ENCODE results near the gene CLEC7A.
A peak's percentile ranks its signal among the peaks of the same experiment; 100 is the strongest.

The CLEC7A gene

DNA sequence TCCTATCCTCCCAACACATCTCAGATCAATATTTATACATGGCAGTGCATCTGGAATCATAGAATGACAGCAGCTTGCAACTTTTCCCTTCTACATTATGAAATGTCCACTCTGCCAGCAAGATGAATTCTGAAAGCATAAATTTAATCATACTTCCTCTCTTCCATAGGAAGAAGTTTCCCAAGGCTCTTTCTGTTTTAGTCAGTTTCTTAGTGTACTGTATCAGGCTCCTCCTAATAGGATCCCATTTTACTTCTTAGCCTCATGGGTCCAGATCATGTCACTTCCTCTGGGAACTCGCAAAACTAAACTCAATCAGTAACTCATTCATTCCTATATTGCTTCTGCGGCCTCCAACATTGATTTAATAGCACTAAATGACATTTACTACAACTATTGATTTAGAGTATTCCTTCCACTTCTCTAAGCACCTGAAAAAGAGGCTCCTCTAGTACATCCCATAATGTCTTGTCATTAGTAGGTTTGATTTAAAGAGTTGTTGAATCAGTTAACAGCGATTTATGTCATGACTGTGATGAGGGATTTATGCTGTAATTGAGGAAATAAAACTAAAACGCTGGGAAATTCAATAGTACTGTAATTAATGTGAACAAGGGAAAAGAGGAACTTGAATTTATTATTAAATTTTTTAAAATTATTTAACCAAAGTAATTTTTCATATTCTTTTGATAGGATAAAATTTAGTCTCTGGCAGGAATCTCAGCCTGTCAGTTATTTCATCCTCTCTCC, 35.2 kb downstream of the CLEC7A start:
- DNase-seq (ENCODE audit: low read depth, low spot score): no peak

DNA sequence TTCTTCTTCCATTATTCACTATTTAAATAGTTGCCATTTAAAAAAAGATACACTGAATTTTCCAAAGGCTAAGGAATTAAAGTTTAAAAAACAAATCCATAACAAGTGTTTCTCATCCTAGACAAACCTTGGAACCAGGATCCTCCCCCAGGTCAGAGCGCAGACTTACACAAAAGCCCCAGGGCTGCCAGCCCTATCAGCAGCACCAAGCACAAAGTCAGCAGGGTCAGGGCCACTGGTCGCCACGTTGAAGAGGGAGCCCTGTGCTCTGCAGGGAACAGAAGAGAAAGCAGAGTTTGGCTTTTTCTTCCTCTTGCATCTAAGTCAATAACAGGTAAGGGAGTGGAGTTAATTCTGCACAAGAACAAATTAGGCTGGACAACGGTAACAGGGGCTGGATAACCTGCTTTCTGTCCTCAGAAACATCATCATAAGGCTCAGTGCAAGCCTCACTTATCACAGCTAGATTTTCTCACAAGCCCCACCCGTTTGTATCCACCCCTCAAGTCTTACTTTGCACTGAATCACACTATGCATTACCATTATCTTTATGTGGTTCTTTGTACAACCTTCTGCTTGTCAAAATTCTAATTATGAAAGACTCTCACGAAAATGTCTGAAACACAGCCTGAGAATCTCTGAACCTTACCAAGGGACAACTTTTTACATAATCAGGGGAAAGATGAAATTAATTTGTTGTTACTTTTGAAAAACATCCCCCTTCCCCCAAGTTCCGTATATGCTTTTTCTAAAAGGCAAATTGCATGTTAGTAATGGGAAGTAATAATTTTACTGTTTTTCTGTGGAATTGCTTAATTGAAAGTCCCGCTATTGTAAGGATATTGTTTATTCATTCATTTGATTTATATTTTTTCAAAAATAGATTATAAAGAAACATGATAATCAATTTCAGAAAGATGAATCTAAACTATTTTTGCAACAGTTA, 40.8 kb downstream of the CLEC7A start:
- DNase-seq (ENCODE audit: low read depth, low spot score): no peak

DNA sequence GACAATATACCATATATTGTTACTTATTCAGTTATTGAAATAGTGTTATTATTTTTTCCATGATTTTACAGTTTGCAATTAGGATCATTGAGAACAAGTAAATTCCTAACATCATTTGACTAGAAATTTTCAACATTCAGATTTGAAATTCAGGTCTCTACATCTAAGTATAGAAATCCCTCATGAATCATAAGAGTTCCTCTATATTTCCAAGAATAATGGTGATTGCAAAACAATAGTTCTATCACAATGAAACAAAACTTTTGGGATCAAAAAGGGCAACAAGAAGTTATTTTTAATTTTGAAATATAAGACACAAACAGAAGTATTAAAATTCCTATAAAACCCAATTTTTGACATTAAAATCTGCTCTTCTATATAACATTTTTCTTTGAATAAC, 42.0 kb downstream of the CLEC7A start:
- no peak for DNase-seq (ENCODE audit: low read depth, low spot score)

DNA sequence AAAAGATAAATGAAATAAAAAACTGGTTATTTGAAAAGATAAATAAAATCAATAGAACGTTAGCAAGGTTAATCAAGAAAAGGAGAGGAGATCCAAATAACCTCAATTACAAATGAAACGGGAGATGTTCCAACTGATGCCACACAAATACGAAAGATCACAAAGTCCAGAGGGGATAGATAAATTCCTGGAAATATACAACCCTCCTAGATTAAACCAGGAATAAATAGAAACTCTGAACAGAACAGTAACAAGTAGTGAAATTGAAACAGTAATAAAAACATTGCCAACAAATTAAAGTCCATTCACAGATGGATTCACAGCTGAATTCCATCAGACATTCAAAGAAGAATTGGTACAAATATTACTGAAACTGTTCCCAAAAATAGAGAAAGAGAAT, 43.6 kb downstream of the CLEC7A start:
- DNase-seq (ENCODE audit: low read depth, low spot score): no peak

DNA sequence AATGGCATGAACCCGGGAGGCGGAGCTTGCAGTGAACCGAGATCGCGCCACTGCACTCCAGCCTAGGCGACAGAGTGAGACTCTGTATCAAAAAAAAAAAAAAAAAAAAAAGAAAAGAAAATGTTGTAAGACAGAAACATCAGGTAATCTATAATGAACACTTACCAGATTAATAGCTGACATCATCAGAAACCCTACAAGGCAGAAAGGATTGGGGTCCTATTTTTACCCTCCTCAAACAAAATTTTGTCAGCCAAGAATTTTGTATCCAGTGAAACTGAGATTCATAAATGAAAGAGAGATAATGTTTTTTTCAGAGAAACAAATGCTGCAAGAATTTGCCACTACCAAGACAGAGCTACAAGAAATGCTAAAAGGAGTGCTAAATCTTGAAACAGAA, 45.3 kb downstream of the CLEC7A start:
- no peak for DNase-seq (ENCODE audit: low read depth, low spot score)

DNA sequence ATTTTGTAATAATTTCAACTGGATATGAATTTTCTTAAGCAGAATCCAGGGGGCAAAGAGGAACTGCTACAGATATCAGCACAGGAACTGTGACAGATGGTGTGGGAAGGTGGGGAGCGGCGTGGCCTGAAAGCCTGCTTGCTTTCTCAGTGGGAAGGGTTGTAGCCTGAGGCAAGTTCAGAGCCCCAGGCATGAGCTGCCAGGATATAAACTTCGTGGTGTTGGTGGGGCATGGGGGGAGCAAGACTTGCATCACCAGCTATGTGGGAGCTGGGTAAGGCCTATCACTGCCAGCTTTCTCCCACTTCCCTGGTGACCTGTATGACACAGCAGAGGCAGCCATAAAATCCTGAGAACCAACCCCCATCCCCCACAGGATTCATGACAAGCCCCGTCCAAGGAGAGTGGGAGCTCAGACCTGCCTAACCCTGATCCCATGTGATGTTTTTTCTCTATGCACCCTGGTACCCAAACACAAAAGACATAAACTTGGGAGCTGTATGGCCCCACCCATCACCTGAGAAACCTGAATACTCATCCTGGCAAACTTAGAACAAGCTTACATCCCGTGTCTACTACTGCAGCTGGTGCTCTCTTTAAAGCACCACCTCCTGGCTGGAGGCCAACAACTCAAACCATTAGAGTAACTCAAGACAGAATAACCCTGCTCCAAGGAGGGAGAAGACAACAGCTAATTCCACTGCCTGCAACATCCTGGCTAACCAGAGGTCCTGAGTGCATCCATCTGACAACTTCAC, 47.7 kb downstream of the CLEC7A start:
- no peak for DNase-seq (ENCODE audit: low read depth, low spot score)

DNA sequence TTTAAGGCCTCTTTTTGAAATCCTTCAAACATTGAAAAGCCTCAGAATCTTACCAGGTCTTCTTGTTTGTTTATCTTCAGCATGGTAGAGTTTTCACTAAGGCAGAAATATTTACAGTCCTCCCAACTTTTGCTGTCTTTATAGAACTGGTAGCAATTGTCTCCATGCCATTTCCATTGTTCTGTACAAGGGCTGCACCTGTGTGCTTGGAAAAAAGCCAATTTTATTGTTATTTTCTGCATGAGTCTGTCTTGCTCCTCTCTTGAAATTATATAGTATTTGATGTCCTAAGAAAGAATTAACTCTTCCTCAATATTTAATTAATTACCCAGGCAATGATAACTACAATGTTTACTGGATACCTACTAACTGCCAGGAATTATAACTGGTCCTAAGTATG, 54.5 kb downstream of the CLEC7A start:
- DNase-seq (ENCODE audit: low read depth, low spot score): no peak

DNA sequence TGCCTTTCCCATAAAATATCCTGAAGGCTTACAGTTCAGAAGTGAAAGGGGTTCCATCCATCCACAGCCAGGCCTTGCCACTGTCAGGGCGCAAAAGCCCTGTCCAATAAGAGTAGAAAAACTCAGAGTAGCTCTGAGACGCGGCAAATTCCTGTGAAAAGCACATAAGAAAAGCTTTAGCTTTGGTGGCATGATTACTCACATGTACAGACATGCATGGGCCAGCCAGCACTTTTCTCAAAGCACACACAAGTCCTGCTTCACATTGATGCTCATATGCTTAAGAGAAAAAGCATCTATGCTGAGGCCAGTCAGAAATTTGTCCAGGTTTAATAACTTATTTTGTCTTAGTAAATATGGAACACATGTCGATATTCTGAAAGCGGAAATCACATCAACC, 56.7 kb downstream of the CLEC7A start:
- DNase-seq (ENCODE audit: low read depth, low spot score): no peak

DNA sequence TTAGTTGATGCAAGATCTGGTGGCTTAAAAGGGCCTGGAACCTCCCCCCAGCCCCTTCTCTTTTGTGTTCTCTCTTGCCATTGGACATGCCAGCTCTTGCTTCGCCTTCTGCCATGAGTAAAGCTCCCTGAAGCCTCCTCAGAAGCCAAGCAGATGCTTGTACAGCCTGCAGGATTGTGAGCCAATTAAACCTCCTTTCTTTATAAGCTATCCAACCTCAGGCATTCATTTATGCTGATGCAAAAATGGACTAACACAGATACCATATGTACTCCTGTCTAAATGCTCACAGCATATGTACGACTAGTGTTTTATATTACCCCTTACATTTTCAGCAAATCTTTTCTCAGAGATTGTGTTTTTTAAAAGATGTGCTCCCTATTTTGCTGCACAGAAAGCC, 57.9 kb downstream of the CLEC7A start:
- no peak for DNase-seq (ENCODE audit: low read depth, low spot score)

DNA sequence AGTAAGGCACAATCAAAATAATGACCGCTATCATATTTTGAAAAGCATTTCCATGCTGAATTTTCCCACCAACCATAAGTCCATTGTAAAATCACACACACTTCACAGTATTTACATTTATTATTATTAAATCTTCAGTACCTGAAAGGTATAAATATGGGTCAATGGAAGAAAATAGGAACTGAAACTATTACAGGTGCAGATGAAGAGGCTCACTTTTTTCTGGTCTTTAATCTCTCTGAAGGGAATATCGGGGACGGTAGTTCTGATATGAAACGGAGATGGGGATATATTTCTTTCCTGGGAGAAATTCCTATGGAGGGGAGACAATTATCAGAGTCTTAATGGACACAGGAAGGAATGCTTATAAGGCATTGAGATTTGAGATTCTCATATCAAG, 59.6 kb downstream of the CLEC7A start:
- no peak for DNase-seq (ENCODE audit: low read depth, low spot score)

DNA sequence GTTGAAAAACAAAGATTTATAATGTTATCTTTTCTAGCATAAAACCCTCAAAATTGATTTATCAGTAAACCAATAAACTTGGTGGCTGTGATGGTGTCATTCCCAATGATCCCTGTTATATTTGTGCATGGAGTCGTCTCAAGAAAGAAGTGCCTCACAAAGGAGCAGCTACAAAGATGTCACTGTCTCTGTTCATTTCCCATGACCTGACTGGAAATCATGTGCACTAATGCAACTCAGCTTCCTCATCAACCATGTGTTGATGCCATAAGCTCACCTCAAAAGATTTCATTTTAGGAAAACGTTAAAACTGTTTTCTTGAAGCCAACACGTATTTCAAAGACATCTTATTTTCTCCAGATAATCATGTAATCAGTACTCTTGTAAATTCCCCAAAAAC, 60.0 kb downstream of the CLEC7A start:
- no peak for DNase-seq (ENCODE audit: low read depth, low spot score)

DNA sequence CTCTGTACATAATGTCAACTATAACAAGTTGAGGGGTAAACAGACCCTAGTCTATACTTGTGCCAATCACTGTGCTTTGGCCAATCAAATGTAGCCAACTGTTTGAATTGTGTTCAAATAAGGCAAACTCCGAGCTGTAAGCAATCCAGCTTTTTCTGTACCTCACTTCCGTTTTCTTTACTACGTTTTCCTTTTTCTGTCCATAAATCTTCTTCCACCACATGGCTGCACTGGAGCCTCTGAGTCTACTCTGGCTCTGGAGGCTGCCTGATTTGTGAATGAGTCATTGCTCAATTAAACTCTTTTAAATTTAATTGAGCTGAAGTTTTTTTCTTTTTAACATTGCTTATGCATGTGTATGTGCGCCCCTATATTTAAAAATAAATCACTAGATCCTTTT, 60.9 kb downstream of the CLEC7A start:
- peak; percentile 18 for DNase-seq (ENCODE audit: low read depth, low spot score)

DNA sequence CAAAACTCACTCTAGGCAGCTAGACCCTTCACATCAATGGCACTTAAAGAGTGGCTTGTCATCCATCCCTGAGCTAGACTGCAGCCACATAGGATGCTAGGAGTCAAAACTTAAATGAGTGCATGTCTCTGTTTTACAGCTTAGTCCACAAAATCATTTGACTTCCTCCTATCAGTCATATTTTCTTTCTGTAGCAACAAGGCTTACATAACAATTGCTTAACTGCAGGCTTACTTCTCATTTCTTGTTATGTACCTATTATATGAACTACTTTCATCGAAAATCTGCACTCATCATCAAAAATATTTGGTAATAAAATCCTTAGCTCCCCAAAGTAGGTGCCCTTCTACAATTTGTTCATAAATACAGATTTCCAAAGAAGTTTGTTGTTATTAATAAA, 61.4 kb downstream of the CLEC7A start:
- DNase-seq (ENCODE audit: low read depth, low spot score): no peak

DNA sequence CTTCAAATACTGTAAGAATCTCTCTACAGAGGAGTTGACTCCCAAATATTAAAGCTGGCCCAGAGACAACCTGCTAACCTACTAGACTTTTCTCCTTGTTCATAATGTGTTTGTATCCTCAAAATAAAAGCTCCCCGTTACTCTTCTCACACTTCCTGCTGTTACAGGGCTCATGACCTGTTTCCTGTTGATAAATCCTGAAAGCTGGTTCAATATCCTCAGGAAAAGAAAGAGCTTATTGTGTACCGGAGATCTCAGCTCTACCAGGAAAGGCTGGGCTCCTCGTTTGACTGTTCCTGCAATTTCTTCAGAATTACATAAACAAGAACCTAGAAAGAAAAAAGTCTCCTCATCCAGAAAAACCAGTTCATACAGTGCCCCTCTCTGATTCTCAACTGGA, 62.1 kb downstream of the CLEC7A start:
- DNase-seq (ENCODE audit: low read depth, low spot score): no peak

DNA sequence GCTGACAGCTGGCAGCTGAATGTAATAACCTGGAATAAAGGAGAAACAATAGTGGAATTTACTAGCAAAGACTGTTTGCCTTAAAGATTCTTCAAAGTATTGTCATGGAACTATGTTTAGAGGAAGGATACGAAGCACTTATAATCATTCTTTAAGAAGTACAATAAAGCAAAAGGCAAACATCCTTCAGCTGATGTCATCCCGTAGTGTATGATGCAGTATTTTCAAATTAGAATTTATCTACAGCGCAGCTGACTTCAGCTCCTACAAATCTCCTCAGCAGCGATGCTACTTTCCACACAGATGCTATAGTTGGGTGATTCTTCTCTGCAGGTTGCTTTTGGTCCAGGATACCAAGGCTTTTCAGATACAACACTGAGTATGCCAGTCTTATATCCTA, 62.7 kb downstream of the CLEC7A start:
- DNase-seq (ENCODE audit: low read depth, low spot score): no peak

Measured in astrocyte of the hippocampus (primary cell).